Hepatocyte (in vitro differentiated cells): Measurements from ENCODE around the gene SIGLEC10.

ENCODE experiments used
- CTCF ChIP-seq: fragments of 200-600 bp; sonication (generic); IDR thresholded peaks from 2 replicates; pipeline ENCODE4 v1.5.1; 2016; ENCODE audit warnings: antibody characterized with exemption, mild to moderate bottlenecking; ENCODE audit not compliant: poor library complexity
- EZH2 ChIP-seq: fragments of 200-600 bp; sonication (generic); IDR thresholded peaks from 2 replicates; pipeline ENCODE4 v1.6.1; 2016; ENCODE audit warnings: antibody characterized with exemption, mild to moderate bottlenecking, borderline replicate concordance
- EZH2phosphoT487 ChIP-seq: fragments of 200-600 bp; sonication (generic); IDR thresholded peaks from one replicate; pipeline ENCODE4 v1.6.1; 2018; ENCODE audit warnings: antibody characterized with exemption, mild to moderate bottlenecking, low read depth, moderate library complexity; ENCODE audit not compliant: unreplicated experiment, severe bottlenecking

- TF ChIP-seq CTCF, result no peak
- TF ChIP-seq EZH2, result no peak
- no peak for TF ChIP-seq EZH2phosphoT487
These were observed 49.7 kb downstream of the SIGLEC10 start for GRCh38 chr19:51367565-51368365.
